ENCODE results near the gene TAPBP. TPM values are rescaled to one million over a fixed set of nuclear protein-coding genes. Genes with fewer than 3 reads are reported as not detected.

Gene TAPBP
- total RNA-seq, 3 donors from 2014 or later: 38.6 to 67.8 (median 43.6) TPM

- TF ChIP-seq POLR2AphosphoS5 (IDR thresholded peaks at IDR 0.05): no peak
- TF ChIP-seq CTCF (IDR thresholded peaks at IDR 0.05): no peak
- no peak for TF ChIP-seq POLR2A (IDR thresholded peaks at IDR 0.05)
- intact Hi-C loops (cut with DNase I; ENCODE audit: low total_unique reads): no loop called here
Observed at GRCh38 chr6:33318426-33319073, 4.7 kb upstream of the TAPBP start.

GRCh38 chr6:33317669-33318425 is 4.0 kb upstream of the TAPBP start, which contains the start of gene ZBTB22:
Gene ZBTB22 (minus strand): TSS chr6:33317744. CDS start chr6:33316916, 828 bp downstream.
- Histone ChIP-seq H3K4me3 (peak within 1 kb of the TSS; percentile 50 to 64 (median 54)), H3K27me3 (no peaks in the 10 kb centered on the region), H3K36me3 (no peaks in the 10 kb centered on the region), H3K4me1 (peaks cover 0 to 56% of the 10 kb centered on the region in 2 donors), H3K9me3 (no peaks in the 10 kb centered on the region), H3K27ac (peak within 1 kb of the TSS; percentile 87 to 92)
- TF ChIP-seq POLR2AphosphoS5 (IDR thresholded peaks at IDR 0.05) (peak; percentile 73 to 89 (median 85)), CTCF (IDR thresholded peaks at IDR 0.05) (no peak)
- intact Hi-C loops (cut with DNase I; ENCODE audit: low total_unique reads): no loop called here
- peak; percentile 99 for DNase-seq (ENCODE audit: low spot score in 2 of 2)

More at GRCh38 chr6:33318426-33319073, 4.7 kb upstream of the TAPBP start:
- no peaks in the 10 kb centered on the region for H3K9me3 ChIP-seq
- peaks cover 0 to 56% of the 10 kb centered on the region in 2 donors for H3K4me1 ChIP-seq
- peak overlapping the region; percentile 54 to 92 for H3K27ac ChIP-seq
- H3K36me3 ChIP-seq: no peaks in the 10 kb centered on the region
- H3K27me3 ChIP-seq: no peaks in the 10 kb centered on the region
- DNase-seq (ENCODE audit: low spot score in 2 of 2): no peak
- H3K4me3 ChIP-seq: peak overlapping the region; percentile 50 to 64 (median 54)

GRCh38 chr6:33317419-33317668 is 3.5 kb upstream of the TAPBP start:
- Histone ChIP-seq H3K27ac (peak overlapping the region; percentile 87 to 92), H3K27me3 (no peaks in the 10 kb centered on the region), H3K4me1 (peaks cover 0 to 58% of the 10 kb centered on the region in 2 donors), H3K9me3 (no peaks in the 10 kb centered on the region), H3K36me3 (no peaks in the 10 kb centered on the region), H3K4me3 (peak overlapping the region; percentile 50 to 64 (median 54))
- no peak for TF ChIP-seq CTCF (IDR thresholded peaks at IDR 0.05)
- no peak for TF ChIP-seq POLR2AphosphoS5 (IDR thresholded peaks at IDR 0.05)
- no peak for TF ChIP-seq POLR2A (IDR thresholded peaks at IDR 0.05)
- DNase-seq (ENCODE audit: low spot score in 2 of 2): peak in 1 of 2 donors; percentile 61
- intact Hi-C loops (cut with DNase I; ENCODE audit: low total_unique reads): no loop called here

GRCh38 chr6:33316603-33317418 is 2.9 kb upstream of the TAPBP start:
- intact Hi-C loops (cut with DNase I; ENCODE audit: low total_unique reads): no loop called here
- DNase-seq (ENCODE audit: low spot score in 2 of 2): no peak
- Histone ChIP-seq H3K27me3 (no peaks in the 10 kb centered on the region), H3K9me3 (no peaks in the 10 kb centered on the region), H3K36me3 (no peaks in the 10 kb centered on the region), H3K27ac (peak overlapping the region; percentile 87 to 92), H3K4me3 (peak overlapping the region; percentile 50 to 64 (median 54)), H3K4me1 (peaks cover 3 to 59% of the 10 kb centered on the region in 2 donors)
- TF ChIP-seq CTCF (IDR thresholded peaks at IDR 0.05) (no peak), POLR2A (IDR thresholded peaks at IDR 0.05) (no peak), POLR2AphosphoS5 (IDR thresholded peaks at IDR 0.05) (no peak)

All from breast epithelium (tissue), 4 donors.